ENCODE results near the gene HOMEZ.
"Not testable (repeated sequence)": the region's sequence is repeated elsewhere in the genome, so short reads cannot be mapped to it uniquely, and the experiment has no call there.

Gene HOMEZ

DNA sequence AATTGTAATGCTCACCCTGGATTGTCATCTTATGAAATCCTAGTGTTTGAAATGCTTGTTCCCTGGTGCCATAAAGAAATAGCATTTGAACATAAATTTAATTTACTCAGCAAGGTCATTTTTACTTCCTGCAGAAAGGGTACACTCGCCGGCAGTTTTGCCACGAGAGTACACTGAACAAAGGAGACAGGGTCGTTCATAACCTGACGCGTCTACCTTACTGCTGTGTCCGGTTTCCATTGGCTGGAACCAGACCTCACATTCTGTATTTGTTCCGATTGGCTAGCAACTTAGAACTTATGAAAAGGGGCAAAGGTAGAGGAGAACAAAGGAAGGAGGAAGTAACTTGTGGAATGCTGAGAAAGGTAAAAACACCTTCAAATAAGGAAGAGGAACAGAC lies 25.1 kb downstream of the HOMEZ start:
- H3K27me3 Mint-ChIP-seq: peaks cover 21% of the 10 kb centered on the region
- H3K4me3 Mint-ChIP-seq; H3K4me1 Mint-ChIP-seq (ENCODE audit: low read depth); H3K36me3 Mint-ChIP-seq; H3K9me3 Mint-ChIP-seq (ENCODE audit: low read depth); H3K27ac Mint-ChIP-seq: not testable (repeated sequence)

DNA sequence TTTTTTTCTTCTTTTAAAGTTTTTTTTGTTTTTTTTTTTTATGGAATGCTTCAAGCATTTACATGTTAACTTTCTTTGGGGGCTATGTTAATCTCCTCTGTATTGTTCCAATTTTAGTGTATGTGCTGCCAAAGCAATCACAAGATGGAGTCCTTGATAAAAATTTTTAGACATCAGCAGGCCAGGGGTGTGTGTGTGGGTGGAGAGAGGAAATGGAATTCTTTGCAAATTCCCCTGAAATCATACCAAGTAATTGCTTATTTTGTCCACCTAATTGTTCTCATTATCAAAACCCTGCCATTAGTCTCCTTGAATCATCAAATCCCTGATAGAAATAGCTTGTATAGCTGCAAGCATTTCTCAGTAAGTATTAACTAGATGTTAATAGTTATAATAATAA lies 26.5 kb downstream of the HOMEZ start:
- no peaks in the 10 kb centered on the region for H3K4me1 Mint-ChIP-seq (ENCODE audit: low read depth)
- H3K9me3 Mint-ChIP-seq (ENCODE audit: low read depth): no peaks in the 10 kb centered on the region
- no peak overlapping the region for H3K4me3 Mint-ChIP-seq
- no peak overlapping the region for H3K27ac Mint-ChIP-seq
- H3K27me3 Mint-ChIP-seq: peaks cover 21% of the 10 kb centered on the region
- H3K36me3 Mint-ChIP-seq: no peaks in the 10 kb centered on the region

DNA sequence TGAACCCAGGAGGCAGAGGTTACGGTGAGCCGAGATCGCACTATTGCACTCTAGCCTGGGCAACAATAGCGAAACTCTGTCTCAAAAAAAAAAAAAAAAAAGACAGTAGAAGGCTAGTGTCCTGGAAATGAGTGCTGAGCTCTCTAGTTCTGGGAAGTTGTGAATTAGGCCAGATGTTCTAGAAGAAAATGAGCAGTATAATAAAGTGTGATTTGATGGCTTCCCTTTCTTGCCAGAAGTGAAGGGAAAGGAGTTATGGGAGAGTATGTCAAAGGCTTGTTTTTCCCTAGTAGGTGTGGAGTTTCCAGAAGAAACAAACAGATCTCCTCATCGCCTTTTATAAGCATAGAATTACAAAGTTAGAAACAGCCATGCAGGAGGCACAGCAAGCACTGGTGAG lies 27.7 kb downstream of the HOMEZ start:
- Mint-ChIP-seq H3K9me3 (ENCODE audit: low read depth) (no peaks in the 10 kb centered on the region), H3K4me3 (no peak overlapping the region), H3K27me3 (peaks cover 19% of the 10 kb centered on the region), H3K4me1 (ENCODE audit: low read depth) (no peaks in the 10 kb centered on the region), H3K36me3 (no peaks in the 10 kb centered on the region), H3K27ac (no peak overlapping the region)

DNA sequence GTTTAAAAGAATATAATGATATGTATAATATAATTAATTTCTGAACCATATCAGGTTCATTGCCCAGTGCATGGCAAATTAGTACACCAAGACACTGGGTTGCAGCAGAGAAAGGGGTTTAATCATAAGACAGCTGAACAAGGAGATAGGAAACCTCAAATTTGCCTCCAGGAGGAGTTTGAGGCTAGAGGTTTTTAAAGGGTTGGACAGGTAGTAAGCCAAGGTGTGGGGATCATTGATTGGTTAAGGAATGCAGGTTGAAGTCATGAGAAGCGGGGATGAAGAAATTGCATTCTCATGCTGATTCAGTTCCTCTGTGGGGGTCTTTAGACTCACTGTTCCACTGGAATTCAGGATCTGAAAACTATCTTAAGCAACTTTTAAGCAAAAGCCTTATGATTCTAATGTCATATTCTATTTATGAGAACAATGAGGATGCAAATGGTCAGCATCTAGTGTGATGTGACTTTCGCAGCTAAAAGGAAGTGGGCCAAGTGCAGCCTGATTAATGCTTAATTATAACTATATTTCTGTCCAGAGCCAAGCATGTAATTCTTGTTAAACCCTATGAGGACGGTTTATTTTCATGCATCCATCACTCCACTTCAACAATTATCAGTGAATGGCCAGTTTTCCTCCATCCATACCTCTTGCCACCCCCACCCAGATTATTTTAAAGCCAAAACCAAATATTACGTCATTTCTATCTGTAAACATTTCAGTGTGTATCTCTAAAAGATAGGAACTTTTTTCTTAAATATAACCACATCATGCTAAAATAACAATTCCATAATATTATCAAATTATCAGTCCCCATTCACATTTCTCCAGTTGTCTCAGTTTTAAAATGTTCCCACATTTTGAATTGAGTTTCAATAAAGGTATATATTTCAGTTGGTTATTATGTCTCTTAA lies 33.3 kb downstream of the HOMEZ start:
- peaks cover 9% of the 10 kb centered on the region for H3K27me3 Mint-ChIP-seq
- no peak overlapping the region for H3K27ac Mint-ChIP-seq
- no peaks in the 10 kb centered on the region for H3K9me3 Mint-ChIP-seq (ENCODE audit: low read depth)
- no peaks in the 10 kb centered on the region for H3K36me3 Mint-ChIP-seq
- no peaks in the 10 kb centered on the region for H3K4me1 Mint-ChIP-seq (ENCODE audit: low read depth)
- no peak overlapping the region for H3K4me3 Mint-ChIP-seq

DNA sequence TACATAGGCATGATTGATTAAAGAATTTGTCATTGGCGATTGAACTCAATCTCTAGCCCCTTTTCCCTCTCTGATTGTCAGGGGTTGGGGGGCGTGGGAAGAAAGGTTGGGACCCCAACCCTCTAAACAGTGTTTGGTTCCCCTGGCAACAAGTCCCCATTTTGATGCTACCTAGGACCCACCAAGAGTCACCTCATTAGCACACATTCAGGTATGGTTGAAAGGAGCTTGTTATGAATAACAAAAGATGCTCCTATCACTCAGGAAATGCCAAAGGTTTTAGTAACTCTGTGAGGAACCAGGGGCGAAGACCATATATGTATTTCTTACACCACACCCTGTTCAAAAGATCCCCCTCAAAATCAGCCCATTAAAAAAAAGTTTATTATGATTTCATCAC lies 33.9 kb downstream of the HOMEZ start:
- Mint-ChIP-seq H3K27ac (no peak overlapping the region), H3K4me1 (ENCODE audit: low read depth) (no peaks in the 10 kb centered on the region), H3K9me3 (ENCODE audit: low read depth) (no peaks in the 10 kb centered on the region), H3K36me3 (no peaks in the 10 kb centered on the region), H3K27me3 (peaks cover 9% of the 10 kb centered on the region), H3K4me3 (no peak overlapping the region)

DNA sequence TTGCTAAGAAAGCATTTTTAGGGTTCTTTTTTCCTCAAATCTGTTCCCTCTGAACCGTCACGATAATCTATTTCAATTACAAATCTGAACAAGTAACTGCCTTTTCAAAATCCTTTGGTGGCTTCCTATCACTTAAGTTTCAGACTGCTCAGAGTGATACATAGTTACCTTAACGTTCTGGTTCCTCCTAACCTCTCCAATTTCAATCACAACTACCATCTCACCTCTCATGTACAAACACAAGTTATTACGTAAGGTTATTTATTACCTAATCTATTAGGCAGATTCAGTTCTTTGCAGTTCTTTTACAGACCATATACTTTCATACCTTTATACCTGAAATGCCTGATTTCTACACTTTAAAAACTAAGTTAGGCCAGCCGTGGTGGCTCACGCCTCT lies 36.1 kb downstream of the HOMEZ start:
- peaks cover 7% of the 10 kb centered on the region for H3K27me3 Mint-ChIP-seq
- no peaks in the 10 kb centered on the region for H3K36me3 Mint-ChIP-seq
- H3K4me3 Mint-ChIP-seq: no peak overlapping the region
- no peaks in the 10 kb centered on the region for H3K9me3 Mint-ChIP-seq (ENCODE audit: low read depth)
- H3K27ac Mint-ChIP-seq: no peak overlapping the region
- H3K4me1 Mint-ChIP-seq (ENCODE audit: low read depth): no peaks in the 10 kb centered on the region

DNA sequence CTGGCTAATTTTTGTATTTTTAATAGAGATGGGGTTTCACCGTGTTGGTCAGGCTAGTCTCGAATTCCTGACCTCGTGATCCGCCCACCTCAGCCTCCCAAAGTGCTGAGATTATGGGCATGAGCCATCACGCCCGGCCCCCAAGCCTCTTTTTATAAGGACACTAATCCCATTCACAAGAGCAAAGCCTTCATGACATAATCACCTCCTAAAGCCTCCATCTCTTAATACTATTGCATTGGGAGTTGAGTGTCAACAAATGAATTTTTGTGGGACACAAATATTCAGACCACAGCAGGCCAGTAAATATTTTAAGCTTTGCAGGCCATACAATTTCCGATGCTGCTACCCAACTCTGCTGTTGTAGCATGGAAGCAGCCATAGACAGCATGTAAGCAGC lies 37.3 kb downstream of the HOMEZ start:
- H3K4me1 Mint-ChIP-seq (ENCODE audit: low read depth): no peaks in the 10 kb centered on the region
- H3K36me3 Mint-ChIP-seq: no peaks in the 10 kb centered on the region
- no peak overlapping the region for H3K27ac Mint-ChIP-seq
- H3K4me3 Mint-ChIP-seq: no peak overlapping the region
- H3K27me3 Mint-ChIP-seq: peaks cover 7% of the 10 kb centered on the region
- no peaks in the 10 kb centered on the region for H3K9me3 Mint-ChIP-seq (ENCODE audit: low read depth)

DNA sequence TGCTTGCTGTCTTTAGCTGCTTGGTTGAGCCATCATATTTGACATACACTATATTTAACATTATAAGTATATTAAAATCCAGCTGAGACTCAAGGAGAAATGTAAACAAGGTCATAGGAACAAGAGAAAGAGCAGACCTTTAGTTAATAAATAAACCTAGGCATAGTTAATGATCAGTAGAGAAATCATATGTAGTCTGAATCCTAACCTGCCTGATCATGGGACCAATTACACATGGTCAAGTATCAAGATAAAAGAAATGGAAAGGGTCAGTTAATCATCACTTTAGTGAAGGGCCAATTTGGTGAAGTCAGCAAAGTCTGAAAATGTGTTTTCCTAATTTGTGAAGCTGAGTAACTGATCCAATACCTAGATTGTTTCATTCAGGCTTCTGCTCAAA lies 40.6 kb downstream of the HOMEZ start:
- no peaks in the 10 kb centered on the region for H3K4me1 Mint-ChIP-seq (ENCODE audit: low read depth)

DNA sequence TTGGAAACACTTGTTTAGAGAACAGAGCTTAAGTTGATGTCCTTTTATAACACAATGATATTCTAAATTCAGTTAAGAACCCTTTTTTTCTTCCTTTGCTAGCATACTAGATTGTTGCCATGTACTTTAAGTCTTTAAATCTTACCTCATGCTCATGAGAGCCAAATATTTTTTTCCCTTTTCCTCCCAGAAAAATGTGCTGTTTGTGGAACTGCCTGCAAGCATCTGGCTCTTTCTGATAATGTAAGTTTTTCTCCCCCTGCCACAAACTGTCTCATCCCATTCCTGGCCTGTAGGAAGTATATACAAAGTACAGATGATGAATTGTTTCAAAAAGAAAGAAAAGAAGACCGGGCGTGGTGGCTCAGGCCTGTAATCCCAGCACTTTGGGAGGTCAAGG lies 42.9 kb downstream of the HOMEZ start:
- H3K36me3 Mint-ChIP-seq: no peaks in the 10 kb centered on the region
- no peak overlapping the region for H3K27ac Mint-ChIP-seq

More for the DNA sequence above, 40.6 kb downstream of the HOMEZ start:
- peaks cover 9% of the 10 kb centered on the region for H3K27me3 Mint-ChIP-seq
- no peaks in the 10 kb centered on the region for H3K9me3 Mint-ChIP-seq (ENCODE audit: low read depth)
- no peak overlapping the region for H3K27ac Mint-ChIP-seq
- no peak overlapping the region for H3K4me3 Mint-ChIP-seq
- H3K36me3 Mint-ChIP-seq: no peaks in the 10 kb centered on the region

DNA sequence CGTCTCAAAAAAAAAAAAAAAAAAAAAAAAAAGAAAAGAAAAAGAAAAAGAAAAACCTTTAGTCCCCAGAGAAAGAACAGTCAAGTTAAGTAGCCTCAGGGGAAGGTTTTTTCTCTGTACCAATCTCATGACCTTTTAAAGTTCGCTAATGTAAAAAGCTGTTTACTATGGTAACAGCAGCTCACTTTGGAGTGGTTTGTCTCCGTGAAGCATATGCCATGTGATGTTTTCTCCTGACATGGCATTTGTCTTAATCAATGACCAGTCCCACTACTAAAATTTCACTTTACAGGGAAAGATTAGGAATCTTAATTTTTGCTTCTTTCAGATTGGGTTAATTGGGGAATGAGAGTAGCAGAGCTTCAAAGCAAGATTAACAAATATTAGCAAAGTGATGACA lies 43.9 kb downstream of the HOMEZ start:
- Mint-ChIP-seq H3K4me1 (ENCODE audit: low read depth) (peaks cover 4% of the 10 kb centered on the region), H3K9me3 (ENCODE audit: low read depth) (no peaks in the 10 kb centered on the region), H3K27ac (no peak overlapping the region), H3K36me3 (no peaks in the 10 kb centered on the region), H3K4me3 (no peak overlapping the region), H3K27me3 (peaks cover 7% of the 10 kb centered on the region)

More for the DNA sequence above, 42.9 kb downstream of the HOMEZ start:
- Mint-ChIP-seq H3K9me3 (ENCODE audit: low read depth) (no peaks in the 10 kb centered on the region), H3K27me3 (peaks cover 7% of the 10 kb centered on the region), H3K4me3 (no peak overlapping the region), H3K4me1 (ENCODE audit: low read depth) (no peaks in the 10 kb centered on the region)

DNA sequence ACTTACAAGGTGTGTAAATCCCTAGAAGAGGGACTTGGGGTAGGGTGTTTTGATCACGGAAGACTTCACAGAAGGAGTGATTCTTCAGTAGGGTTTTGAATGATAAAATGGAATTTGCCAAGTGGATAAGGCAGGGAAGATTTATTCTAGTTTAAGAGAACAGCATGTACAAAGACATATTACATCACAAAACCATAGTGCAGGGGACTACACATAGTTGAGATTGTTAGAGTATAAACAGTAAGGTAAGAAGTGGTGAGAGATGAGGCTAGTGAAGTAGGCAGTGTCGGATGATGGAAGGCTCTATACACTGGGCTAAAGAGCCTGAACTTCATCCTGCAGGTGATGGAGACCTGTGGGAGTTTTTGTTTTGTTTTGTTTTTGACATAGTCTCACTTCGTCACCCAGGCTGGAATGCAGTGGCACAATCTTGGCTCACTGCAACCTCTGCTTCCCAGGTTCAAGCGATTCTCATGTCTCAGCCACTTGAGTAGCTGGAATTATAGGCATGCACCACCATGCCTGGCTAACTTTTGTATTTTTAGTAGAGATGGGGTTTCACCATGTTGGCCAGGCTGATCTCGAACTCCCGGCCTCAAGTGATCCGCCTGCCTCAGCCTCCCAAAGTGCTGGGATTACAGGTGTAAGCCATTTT lies 44.7 kb downstream of the HOMEZ start:
- H3K4me1 Mint-ChIP-seq (ENCODE audit: low read depth); H3K9me3 Mint-ChIP-seq (ENCODE audit: low read depth); H3K27me3 Mint-ChIP-seq; H3K4me3 Mint-ChIP-seq; H3K27ac Mint-ChIP-seq; H3K36me3 Mint-ChIP-seq: not testable (repeated sequence)

DNA sequence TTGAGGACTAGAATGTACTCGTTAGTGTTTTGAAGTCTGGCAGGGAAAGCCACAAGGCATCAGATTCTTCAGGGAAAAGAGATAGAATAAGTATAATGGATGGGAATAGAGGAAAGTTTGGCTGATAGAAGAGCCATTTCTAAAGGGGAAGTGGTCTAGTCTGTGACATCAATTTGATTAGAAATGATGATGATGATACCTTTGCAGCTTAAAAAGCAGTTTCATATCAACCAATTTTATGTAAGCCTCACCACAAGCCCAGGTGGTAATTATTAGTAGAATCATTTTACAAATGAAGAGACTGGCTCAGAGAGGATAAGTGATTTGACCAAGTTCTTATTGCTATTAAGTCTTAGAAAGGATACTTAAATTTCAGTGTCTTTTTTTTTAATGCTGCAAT lies 45.3 kb downstream of the HOMEZ start:
- Mint-ChIP-seq H3K27ac (no peak overlapping the region), H3K27me3 (peaks cover 8% of the 10 kb centered on the region), H3K4me3 (no peak overlapping the region), H3K36me3 (no peaks in the 10 kb centered on the region), H3K4me1 (ENCODE audit: low read depth) (peaks cover 4% of the 10 kb centered on the region), H3K9me3 (ENCODE audit: low read depth) (no peaks in the 10 kb centered on the region)

DNA sequence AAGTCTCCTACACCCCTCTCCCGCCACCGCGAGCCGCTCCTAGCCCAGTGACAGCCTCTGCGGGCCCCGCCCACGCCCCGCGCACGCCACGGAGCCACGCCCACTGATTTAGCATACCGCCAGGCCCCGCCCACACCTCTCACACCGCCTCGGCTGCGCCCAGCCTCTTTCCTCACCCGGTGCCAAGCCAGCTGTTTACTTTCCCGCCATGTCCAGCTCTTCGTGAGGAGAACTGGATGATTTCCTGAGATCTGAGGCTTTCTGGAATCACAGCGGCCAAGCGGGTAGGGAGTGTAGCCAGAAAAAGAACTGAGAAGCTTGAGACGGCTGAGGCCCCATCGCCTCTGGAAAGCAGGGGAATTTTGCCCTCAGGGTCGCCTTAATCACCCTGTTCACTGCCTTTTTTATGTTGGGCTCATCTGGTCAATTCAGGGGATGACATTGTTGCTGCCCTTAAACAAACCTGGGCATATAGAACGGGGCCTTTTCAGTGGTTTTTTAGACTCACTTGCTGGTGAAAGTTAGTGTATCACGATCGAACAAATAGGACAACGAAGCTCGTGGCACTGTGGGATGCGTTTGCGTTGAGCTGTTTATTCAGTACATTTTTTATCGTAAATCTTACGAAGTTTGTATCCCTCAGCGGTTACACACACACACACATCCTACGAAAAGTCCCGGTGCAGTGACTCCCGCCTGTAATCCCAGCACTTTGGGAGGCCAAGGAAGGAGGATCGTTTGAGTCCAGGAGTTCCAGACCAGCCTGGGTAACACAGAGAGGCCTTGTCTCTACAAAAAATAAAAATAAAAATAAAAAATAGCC lies 47.9 kb downstream of the HOMEZ start, which contains the start of gene RNF212B:
TSS of gene RNF212B (plus strand) at position 165 of the 823 bp plus-strand sequence. CDS start 2,410 bp downstream, outside the sequence.
- peak within 1 kb of the TSS; percentile 69 for H3K4me3 Mint-ChIP-seq
- H3K27me3 Mint-ChIP-seq: peaks cover 8% of the 10 kb centered on the region
- no peaks in the 10 kb centered on the region for H3K36me3 Mint-ChIP-seq
- peaks cover 4% of the 10 kb centered on the region for H3K4me1 Mint-ChIP-seq (ENCODE audit: low read depth)
- H3K9me3 Mint-ChIP-seq (ENCODE audit: low read depth): no peaks in the 10 kb centered on the region
- no peak within 1 kb of the TSS for H3K27ac Mint-ChIP-seq

DNA sequence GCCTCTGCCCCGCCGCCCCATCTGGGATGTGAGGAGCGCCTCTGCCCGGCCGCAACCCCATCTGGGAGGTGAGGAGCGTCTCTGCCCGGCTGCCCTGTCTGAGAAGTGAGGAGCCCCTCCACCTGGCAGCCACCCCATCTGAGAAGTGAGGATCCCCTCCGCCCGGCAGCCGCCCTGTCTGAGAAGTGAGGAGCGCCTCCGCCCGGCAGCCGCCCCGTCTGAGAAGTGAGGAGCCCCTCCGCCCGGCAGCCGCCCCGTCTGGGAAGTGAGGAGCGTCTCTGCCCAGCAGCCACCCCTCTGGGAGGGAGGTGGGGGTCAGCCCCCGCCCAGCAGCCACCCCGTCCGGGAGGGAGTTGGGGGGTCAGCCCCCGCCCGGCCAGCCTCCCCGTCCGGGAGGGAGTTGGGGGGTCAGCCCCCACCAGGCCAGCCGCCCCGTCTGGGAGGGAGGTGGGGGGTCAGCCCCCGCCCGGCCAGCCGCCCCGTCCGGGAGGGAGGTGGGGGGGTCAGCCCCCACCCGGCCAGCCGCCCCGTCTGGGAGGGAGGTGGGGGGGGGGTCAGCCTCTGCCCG lies 53.6 kb downstream of the HOMEZ start:
- not testable (repeated sequence) for H3K27me3 Mint-ChIP-seq; H3K9me3 Mint-ChIP-seq (ENCODE audit: low read depth); H3K27ac Mint-ChIP-seq; H3K36me3 Mint-ChIP-seq; H3K4me3 Mint-ChIP-seq; H3K4me1 Mint-ChIP-seq (ENCODE audit: low read depth)

DNA sequence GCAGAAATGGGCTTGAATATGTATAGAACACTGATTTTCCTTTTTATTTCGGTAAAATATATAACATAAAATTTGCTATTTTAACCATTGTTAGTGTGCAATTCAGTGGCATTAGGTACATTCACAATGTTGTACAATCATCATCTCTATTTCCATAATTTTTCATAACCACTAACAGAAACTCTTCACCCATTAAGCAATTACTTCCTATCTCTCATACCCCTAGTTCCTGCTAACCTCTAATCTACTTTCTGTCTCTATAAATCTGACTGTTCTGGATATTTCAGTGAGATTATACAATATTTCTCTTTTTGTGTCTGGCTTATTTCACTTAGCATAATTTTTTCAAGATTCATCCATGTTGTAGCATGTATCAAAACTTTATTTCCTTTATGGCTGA lies 57.1 kb downstream of the HOMEZ start:
- Mint-ChIP-seq H3K36me3 (no peaks in the 10 kb centered on the region), H3K27me3 (no peaks in the 10 kb centered on the region), H3K4me1 (ENCODE audit: low read depth) (no peaks in the 10 kb centered on the region), H3K27ac (peak overlapping the region; percentile 41), H3K9me3 (ENCODE audit: low read depth) (no peaks in the 10 kb centered on the region), H3K4me3 (no peak overlapping the region)
